Measurements from ENCODE around the gene TRAPPC14.

TRAPPC14 gene

GRCh38 chr7:100126239-100126930 is 32.1 kb downstream of the TRAPPC14 start:
- no peak for DNase-seq (ENCODE audit: low read depth in 4 of 4, low spot score in 1 of 4)

DNA sequence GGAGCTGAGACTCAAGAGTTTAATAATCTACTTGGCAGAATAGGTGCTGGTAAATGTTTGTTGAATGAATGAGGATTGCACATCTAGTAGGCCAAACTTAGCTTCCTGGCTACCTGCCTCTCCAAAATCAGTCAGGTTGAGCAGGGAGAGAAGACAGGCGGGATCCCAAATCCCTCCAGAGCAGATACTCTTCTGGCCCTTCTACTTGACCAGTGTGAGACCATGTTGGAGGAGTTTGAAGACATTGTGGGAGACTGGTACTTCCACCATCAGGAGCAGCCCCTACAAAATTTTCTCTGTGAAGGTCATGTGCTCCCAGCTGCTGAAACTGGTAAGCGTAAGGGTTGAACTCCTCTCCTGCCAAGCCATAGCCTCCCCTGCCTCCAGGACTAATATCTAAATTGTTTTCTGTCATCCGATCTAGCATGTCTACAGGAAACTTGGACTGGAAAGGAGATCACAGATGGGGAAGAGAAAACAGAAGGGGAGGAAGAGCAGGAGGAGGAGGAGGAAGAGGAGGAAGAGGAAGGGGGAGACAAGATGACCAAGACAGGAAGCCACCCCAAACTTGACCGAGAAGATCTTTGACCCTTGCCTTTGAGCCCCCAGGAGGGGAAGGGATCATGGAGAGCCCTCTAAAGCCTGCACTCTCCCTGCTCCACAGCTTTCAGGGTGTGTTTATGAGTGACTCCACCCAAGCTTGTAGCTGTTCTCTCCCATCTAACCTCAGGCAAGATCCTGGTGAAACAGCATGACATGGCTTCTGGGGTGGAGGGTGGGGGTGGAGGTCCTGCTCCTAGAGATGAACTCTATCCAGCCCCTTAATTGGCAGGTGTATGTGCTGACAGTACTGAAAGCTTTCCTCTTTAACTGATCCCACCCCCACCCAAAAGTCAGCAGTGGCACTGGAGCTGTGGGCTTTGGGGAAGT is 34.0 kb downstream of the TRAPPC14 start:
- DNase-seq (ENCODE audit: low read depth in 4 of 4, low spot score in 1 of 4), result no peak

- no peak for DNase-seq (ENCODE audit: low read depth in 4 of 4, low spot score in 1 of 4)
These were observed 36.0 kb downstream of the TRAPPC14 start for GRCh38 chr7:100122568-100122967.

DNA sequence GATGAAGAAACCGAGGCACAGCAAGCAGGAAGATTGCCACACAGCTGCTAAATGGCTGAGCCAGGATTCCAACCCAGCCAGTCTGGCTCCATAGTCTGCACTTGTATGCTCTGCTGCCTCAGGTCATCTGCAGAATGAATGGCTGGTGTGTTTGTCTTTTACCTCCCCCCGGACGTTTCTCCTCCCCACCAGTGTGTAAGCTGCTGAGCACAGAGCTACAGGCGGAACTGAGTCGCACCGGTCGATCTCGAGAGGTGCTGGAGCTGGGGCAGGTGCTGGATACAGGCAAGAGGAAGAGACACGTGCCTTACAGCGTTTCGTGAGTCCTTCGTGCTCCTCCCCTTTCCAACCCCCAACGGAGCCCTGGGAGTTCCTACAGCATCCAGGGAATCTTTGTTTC is 36.5 kb downstream of the TRAPPC14 start:
- DNase-seq (ENCODE audit: low read depth in 4 of 4, low spot score in 1 of 4), result no peak

GRCh38 chr7:100120733-100121036 is 37.8 kb downstream of the TRAPPC14 start:
- DNase-seq (ENCODE audit: low read depth in 4 of 4, low spot score in 1 of 4), result no peak

GRCh38 chr7:100119970-100120732 is 38.4 kb downstream of the TRAPPC14 start:
- DNase-seq (ENCODE audit: low read depth in 4 of 4, low spot score in 1 of 4), result peak in 3 of 4 experiments; percentile 31 to 61 (median 59)

DNA sequence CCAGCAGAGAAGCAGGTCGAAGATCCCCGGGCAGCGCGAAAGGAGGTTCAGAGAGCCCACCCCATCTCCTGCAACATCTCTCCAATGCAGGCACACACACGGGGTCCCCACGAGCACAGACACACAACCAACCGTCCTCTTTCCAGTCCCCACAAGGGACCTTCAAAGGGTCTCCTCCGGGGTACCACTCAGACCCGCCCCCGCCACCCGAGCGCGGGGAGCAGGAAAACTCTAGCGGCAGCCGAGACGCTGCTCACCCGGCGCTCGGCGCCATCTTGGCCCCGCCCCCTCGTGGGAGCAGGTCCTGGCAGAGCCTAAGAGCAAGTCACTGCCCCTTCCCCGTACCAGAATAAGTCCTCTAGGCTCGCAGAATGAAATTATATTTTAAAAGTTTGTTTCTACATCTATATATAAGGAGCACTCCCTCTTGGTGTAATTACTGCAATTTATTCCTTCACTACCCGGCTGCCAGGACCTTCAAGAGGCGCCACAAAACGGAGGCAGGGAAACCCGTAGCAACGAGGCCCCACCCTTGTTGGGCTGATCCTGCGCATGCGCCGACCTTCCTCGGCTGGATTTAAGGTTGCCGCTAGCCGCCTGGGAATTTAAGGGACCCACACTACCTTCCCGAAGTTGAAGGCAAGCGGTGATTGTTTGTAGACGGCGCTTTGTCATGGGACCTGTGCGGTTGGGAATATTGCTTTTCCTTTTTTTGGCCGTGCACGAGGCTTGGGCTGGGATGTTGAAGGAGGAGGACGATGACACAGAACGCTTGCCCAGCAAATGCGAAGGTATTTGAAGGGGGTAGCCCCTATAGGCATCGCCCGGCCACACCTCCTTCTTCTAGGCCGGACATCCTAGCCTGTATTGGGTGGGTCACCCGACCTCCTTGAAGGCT is 39.2 kb downstream of the TRAPPC14 start, which contains the start of the genes CNPY4 and TAF6:
TSS of gene CNPY4 (plus strand) at position 563 of the 898 bp plus-strand sequence. CDS start at position 674, 111 bp downstream.
TSS of gene TAF6 (minus strand) at position 287 of the 898 bp plus-strand sequence. CDS start 5,149 bp downstream, outside the sequence.
- peak; percentile 86 to 94 (median 92) for DNase-seq (ENCODE audit: low read depth in 4 of 4, low spot score in 1 of 4)

- DNase-seq (ENCODE audit: low read depth in 4 of 4, low spot score in 1 of 4), result no peak
These were observed 40.0 kb downstream of the TRAPPC14 start for GRCh38 chr7:100118388-100119071.

GRCh38 chr7:100115026-100115425 is 43.5 kb downstream of the TRAPPC14 start:
- no peak for DNase-seq (ENCODE audit: low read depth in 4 of 4, low spot score in 1 of 4)

- DNase-seq (ENCODE audit: low read depth in 4 of 4, low spot score in 1 of 4), result no peak
These were observed 46.6 kb downstream of the TRAPPC14 start for GRCh38 chr7:100111914-100112313.

DNA sequence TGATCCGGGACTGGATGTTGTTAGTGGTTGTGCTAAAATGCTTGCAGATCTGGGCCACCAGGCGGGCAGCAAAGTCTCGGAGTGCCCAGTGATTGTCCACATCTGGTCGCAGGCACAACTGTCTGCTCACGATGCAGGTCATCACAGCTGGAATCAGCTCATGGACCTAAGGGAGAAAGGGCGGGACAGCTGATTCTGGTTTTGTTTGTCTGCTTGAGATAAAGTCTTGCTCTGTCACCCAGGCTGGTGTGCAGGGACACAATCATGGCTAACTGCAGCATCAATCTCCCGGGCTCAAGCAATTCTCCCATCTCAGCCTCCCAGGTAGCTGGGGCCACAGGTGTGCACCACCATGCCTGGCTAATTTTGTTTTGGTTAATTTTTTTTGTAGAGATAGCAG is 47.4 kb downstream of the TRAPPC14 start:
- DNase-seq (ENCODE audit: low read depth in 4 of 4, low spot score in 1 of 4), result no peak

DNA sequence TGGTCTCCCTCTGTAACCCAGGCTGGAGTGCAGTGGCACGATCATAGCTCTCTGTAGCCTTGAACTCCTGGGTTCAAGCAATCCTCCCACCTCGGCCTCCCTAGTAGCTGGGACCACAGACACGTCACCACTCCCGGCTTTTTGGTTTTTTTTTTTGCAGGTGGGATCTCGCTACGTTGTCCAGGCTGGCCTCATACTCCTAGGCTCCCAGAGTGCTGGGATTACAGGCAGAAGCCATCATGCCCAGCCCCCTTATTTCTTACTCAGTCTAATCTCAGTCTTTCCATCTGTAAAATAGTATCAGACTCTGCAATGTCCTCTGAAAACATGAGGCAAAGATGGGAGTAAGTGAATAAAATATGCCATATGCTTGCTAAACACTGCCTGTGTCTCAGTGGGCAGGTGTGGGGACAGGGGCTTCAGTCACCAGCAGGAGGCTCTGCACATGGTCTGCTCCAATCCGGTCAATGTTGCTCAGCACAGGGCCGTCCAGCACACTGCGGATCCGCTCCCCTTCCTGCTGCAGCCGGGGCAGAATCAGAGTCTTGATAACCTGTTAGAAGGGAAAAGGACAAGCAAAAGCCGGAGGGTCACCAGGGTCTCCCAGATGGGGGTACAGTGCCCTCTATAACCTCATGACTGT is 48.9 kb downstream of the TRAPPC14 start:
- no peak for DNase-seq (ENCODE audit: low read depth in 4 of 4, low spot score in 1 of 4)

- DNase-seq (ENCODE audit: low read depth in 4 of 4, low spot score in 1 of 4), result no peak
These were observed 50.6 kb downstream of the TRAPPC14 start for GRCh38 chr7:100107890-100108289.

GRCh38 chr7:100107125-100107737 is 51.3 kb downstream of the TRAPPC14 start:
- no peak for DNase-seq (ENCODE audit: low read depth in 4 of 4, low spot score in 1 of 4)

DNA sequence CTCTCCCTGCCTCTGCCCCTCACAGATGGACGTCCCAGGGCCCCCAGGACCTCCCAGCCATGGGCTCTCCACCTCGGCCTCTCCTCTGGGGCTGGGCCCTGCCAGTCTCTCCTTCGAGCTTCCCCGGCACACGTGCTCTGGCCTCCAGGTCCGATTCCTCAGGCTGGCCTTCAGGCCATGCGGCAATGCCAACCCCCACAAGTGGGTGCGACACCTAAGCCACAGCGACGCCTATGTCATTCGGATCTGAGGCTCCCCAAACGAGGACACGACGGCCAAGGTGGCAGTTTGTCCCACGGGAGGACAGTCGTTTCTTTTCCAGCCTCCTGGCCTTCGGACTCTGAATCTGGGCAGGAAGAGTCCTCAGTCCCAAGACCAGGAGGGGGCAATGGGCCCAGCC is 51.9 kb downstream of the TRAPPC14 start:
- no peak for DNase-seq (ENCODE audit: low read depth in 4 of 4, low spot score in 1 of 4)

GRCh38 chr7:100105534-100105933 is 53.0 kb downstream of the TRAPPC14 start:
- DNase-seq (ENCODE audit: low read depth in 4 of 4, low spot score in 1 of 4), result no peak
